Measurements from ENCODE around the gene NRROS.

NRROS gene

GRCh38 chr3:196689941-196690660 lies 50.6 kb downstream of the NRROS start:
- DNase-seq: no peak

DNA sequence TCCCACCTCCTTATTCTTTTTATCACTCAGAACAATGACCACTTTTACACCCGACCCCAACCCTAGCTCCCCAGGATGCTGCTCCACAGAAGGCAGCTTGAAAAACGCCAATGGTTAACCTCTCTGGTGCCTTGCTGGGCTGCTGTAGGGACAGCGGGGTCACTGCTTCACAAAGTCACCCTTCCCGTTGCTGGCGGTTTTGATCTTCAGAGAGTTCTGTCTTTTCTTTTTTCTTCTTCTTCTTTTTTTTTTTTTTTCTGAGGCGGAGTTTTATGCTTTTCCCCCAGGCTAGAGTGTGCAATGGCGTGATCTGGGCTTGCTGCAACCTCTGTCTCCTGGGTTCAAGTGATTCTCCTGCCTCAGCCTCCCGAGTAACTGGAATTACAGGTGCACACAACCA lies 51.9 kb downstream of the NRROS start:
- DNase-seq: no peak

DNA sequence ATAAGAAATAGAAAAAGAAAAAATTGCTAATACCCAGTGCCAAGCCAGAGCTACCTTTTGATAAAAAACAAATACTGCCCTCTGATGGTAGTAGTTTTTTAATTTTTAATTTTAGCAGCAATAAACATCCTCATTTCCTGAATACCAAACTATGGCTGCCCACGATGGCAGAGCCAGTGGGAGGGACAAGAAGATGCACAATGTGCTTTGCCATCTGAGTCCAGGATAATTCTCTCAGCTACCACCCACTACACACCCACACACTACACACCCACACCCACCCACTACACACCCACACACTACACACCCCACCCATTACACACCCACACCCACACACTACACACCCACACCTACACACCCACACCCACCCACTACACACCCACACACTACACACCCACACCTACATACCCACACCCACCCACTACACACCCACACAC lies 54.7 kb downstream of the NRROS start:
- DNase-seq: peak; percentile 28

GRCh38 chr3:196694941-196695848 lies 55.7 kb downstream of the NRROS start:
- no peak for DNase-seq

- DNase-seq: no peak
Measured at GRCh38 chr3:196695849-196696226, 56.3 kb downstream of the NRROS start.

DNA sequence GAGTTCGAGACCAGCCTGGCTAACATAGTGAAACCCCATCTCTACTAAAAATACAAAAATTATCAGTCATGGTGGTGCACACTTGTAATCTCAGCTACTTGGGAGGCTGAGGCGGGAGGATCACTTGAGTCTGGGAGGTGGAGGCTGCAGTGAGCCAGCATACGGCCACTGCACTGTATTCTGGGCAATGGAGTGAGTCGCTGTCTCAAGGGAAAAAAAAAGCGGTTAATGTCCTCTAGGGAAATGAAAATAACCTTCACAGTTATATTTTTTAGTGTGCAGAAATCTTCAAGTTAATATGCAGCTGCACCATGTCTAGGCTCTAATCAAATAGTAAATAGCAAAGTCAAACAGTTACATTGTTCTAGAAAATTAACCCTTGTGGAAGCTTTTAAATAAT lies 57.8 kb downstream of the NRROS start:
- DNase-seq: no peak

DNA sequence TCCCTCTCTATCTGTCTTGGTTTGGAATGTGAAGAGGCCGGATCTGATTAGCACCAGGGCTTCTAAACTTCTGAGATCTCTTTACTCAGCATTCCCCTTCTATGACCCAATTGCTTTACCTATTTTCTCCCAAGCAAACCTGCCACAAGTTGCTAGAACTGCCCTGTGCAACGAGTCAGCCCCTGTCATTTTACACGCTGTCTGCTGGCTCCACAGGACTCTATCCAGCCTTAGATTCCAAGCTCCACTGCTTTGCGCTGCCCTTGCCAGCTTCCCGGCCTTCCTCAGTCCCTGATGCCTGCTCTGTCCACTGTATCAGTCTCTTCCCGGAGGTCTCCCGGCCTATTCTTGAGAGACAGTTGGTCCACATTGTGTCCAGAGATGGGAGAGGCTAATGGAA lies 60.3 kb downstream of the NRROS start:
- DNase-seq: no peak

DNA sequence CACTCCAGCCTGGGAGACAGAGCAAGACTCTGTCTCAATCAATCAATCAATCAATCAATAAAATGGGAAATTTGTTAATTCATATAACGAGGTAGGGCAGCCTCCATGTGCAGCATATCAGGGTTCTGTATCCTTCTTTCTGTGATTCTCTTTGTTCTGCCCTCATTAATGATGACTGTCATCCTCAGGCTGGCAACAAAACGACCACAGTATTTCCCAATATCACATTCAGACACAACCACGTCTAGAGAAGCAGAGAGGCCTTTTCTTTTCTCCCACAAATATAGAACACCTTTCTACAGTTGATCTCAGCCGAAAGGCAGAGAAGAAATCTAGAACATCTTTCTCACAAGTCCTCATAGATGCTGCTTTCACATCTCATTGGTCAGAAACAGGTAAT lies 61.3 kb downstream of the NRROS start:
- no peak for DNase-seq

GRCh38 chr3:196706327-196706726 lies 66.8 kb downstream of the NRROS start:
- no peak for DNase-seq

DNA sequence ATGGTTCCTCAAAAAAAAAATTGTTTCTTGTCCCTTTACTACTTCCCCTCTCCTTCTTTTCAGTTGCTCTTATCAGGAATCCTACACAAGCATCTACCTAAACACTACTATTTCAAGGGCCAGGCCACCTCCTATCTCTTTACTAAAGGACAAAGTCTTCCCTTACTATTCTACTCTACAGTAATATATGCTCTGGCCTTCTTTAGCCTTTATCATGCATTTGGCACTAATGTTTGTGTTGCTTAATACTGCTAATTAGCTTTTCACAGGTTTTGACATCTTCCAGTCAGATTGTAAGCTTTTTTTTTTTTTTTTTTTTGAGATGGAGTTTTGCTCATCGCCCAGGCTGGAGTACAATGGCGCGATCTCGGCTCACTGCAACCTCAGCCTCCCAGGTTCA lies 67.2 kb downstream of the NRROS start:
- DNase-seq: no peak

GRCh38 chr3:196707566-196707965 lies 68.1 kb downstream of the NRROS start:
- DNase-seq: no peak

DNA sequence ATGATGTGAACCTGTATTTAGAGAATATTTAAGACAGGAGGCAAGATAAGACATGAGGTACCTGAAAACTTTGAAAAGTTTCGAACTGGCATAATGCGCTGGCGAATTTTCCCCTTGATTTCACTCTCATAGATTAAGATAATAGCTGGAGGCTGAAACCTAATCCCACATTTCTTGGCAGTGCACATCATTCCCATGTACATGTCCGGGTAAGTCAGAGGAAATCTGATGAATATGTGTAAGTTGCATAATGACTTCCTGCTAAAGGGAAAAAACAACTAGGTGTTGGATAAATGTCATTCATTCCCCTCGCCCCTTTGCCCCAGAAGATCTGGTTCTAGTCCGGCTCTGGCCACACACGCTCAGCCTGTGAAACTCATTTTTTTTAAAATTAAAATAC lies 69.0 kb downstream of the NRROS start:
- no peak for DNase-seq

All from central memory CD4-positive, alpha-beta T cell (primary cell).